Measurements from ENCODE around the gene IFI30. TPM values are rescaled to one million over a fixed set of nuclear protein-coding genes. Genes with fewer than 3 reads are reported as not detected.

Gene IFI30
- total and polyA plus RNA-seq, 2 donors (not counting 3 experiments of a cell fraction or from before 2014, with no cell fraction given): 1.1 to 1.6 TPM

DNA sequence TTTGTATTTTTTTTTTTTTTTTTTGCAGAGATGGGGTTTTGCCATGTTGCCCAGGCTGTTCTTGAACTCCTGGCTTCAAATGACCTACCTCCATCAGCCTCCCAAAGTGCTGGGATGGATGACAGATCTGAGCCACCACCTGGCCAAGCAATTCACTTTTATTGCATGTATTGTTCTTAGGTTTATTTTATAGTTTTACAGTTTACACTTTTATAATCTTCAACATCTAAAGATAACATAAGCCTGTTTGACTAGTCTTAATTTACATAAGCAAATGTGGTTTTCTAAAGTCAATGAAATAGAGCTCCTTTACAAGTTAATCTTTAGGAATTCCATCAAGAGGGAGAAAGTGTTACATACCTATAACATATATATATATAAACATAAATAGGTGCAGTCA lies 9.9 kb downstream of the IFI30 start:
- no peak overlapping the region for H3K9ac ChIP-seq (replicated peaks; ENCODE audit: extremely low read depth, insufficient read depth, low read length)
- H3K36me3 ChIP-seq (ENCODE audit: control insufficient read depth in 2 of 2, extremely low read depth in 1 of 2, insufficient read depth in 2 of 2, low read length in 2 of 2): no peaks in the 10 kb centered on the region
- no peak overlapping the region for H2AFZ ChIP-seq (ENCODE audit: low read depth, low read length)
- ChIA-PET CTCF (interaction anchor here (0.6 to 2.7 kb wide), 6 partner anchors 15 to 145 kb away, joined by 3 to 12 read pairs (median 4); no protein-coding TSS in a partner anchor), POLR2A (no interaction called here)
- no peaks in the 10 kb centered on the region for H3K27me3 ChIP-seq (ENCODE audit: control insufficient read depth in 2 of 2, insufficient read depth in 2 of 2, low read length in 2 of 2)
- no peak overlapping the region for H3K4me3 ChIP-seq (replicated peaks in 1 of 3; ENCODE audit: insufficient read depth in 1 of 3, low read depth in 1 of 3, low read length in 3 of 3)
- H3K9me1 ChIP-seq (replicated peaks; ENCODE audit: control insufficient read depth, extremely low read depth, insufficient read depth, low read length): no peaks in the 10 kb centered on the region
- no peaks in the 10 kb centered on the region for H3K9me3 ChIP-seq (replicated peaks; ENCODE audit: control insufficient read depth, insufficient read depth, low read length)
- FAIRE-seq (no peak), DNase-seq (ENCODE audit: low read depth, low spot score) (no peak)
- TF ChIP-seq FOS (IDR thresholded peaks at IDR 0.05; ENCODE audit: borderline replicate concordance, insufficient read depth, low read length) (no peak), JUN (IDR thresholded peaks at IDR 0.05; ENCODE audit: borderline replicate concordance, insufficient read depth, insufficient read length, low read depth) (no peak), MYC (IDR thresholded peaks at IDR 0.05; ENCODE audit: low read depth, low read length) (no peak), POLR2A (IDR thresholded peaks at IDR 0.05; ENCODE audit: low read depth, low read length) (no peak), GATA2 (IDR thresholded peaks at IDR 0.05; ENCODE audit: insufficient read depth, insufficient read length, low read depth, low read length) (no peak), EZH2 (IDR thresholded peaks at IDR 0.05; ENCODE audit: borderline replicate concordance, low read depth, low read length, severe bottlenecking) (no peak), POLR2AphosphoS5 (IDR thresholded peaks at IDR 0.05; ENCODE audit: insufficient read depth, low read depth, low read length) (no peak)
- TF ChIP-seq, protein P1, sequence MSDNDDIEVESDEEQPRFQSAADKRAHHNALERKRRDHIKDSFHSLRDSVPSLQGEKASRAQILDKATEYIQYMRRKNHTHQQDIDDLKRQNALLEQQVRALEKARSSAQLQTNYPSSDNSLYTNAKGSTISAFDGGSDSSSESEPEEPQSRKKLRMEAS (IDR thresholded peaks at IDR 0.05; ENCODE audit: insufficient read depth, insufficient read length): no peak
- TF ChIP-seq, protein P2, sequence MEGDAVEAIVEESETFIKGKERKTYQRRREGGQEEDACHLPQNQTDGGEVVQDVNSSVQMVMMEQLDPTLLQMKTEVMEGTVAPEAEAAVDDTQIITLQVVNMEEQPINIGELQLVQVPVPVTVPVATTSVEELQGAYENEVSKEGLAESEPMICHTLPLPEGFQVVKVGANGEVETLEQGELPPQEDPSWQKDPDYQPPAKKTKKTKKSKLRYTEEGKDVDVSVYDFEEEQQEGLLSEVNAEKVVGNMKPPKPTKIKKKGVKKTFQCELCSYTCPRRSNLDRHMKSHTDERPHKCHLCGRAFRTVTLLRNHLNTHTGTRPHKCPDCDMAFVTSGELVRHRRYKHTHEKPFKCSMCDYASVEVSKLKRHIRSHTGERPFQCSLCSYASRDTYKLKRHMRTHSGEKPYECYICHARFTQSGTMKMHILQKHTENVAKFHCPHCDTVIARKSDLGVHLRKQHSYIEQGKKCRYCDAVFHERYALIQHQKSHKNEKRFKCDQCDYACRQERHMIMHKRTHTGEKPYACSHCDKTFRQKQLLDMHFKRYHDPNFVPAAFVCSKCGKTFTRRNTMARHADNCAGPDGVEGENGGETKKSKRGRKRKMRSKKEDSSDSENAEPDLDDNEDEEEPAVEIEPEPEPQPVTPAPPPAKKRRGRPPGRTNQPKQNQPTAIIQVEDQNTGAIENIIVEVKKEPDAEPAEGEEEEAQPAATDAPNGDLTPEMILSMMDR (IDR thresholded peaks at IDR 0.05; ENCODE audit: extremely low read depth in 1 of 2, insufficient read depth in 1 of 2, low read depth in 1 of 2, low read length in 2 of 2): no peak
- no peak overlapping the region for H3K27ac ChIP-seq (ENCODE audit: insufficient read depth, low read depth, low read length)
- H3K4me1 ChIP-seq (ENCODE audit: control insufficient read depth, extremely low read depth, insufficient read depth, low read length): no peaks in the 10 kb centered on the region
- H3K4me2 ChIP-seq (ENCODE audit: insufficient read depth, low read length): no peak overlapping the region
- no peaks in the 10 kb centered on the region for H3K79me2 ChIP-seq (ENCODE audit: control insufficient read depth, insufficient read depth, low read length)
- no peaks in the 10 kb centered on the region for H4K20me1 ChIP-seq (replicated peaks; ENCODE audit: control insufficient read depth, extremely low read depth, insufficient read depth, low read length)
- intact Hi-C loops (cut with micrococcal nuclease): no loop called here
- dilution Hi-C loops (cut with MboI; ENCODE audit: extremely low pct_ligation_motif_present, low sequenced_read_pairs): no loop called here
- no TSS peak for BruUV-seq (replicated peaks)

Measured in endothelial cell of umbilical vein (primary cell).